Ishikawa (cell line): ENCODE data around the gene TMPRSS13.
A peak's percentile ranks its signal among the peaks of the same experiment; 100 is the strongest.

Experiments used
- CEBPB ChIP-seq: IDR thresholded peaks from 2 replicates; pipeline ENCODE4 v1.6.1; 2012
- CREB1 ChIP-seq: IDR thresholded peaks from 2 replicates; pipeline ENCODE4 v1.6.1; 2012; ENCODE audit warnings: low read depth
- EGR1 ChIP-seq: IDR thresholded peaks from 2 replicates; pipeline ENCODE4 v1.6.1; 2012
- EP300 ChIP-seq: IDR thresholded peaks from 2 replicates; pipeline ENCODE4 v1.6.1; 2012; ENCODE audit warnings: borderline replicate concordance
- FOXM1 ChIP-seq: IDR thresholded peaks from 2 replicates; pipeline ENCODE4 v1.6.1; 2012; ENCODE audit warnings: low read depth, borderline replicate concordance
- MAX ChIP-seq: IDR thresholded peaks from 2 replicates; pipeline ENCODE4 v1.6.1; 2012
- NFIC ChIP-seq: IDR thresholded peaks from 2 replicates; pipeline ENCODE4 v1.6.1; 2012
- RAD21 ChIP-seq: IDR thresholded peaks from 2 replicates; pipeline ENCODE4 v1.6.1; 2012; ENCODE audit warnings: low read depth
- REST ChIP-seq: IDR thresholded peaks from 2 replicates; pipeline ENCODE4 v1.6.1; 2012; ENCODE audit warnings: low read depth, mild to moderate bottlenecking
- TAF1 ChIP-seq: IDR thresholded peaks from 2 replicates; pipeline ENCODE4 v1.6.1; 2012; ENCODE audit warnings: low read depth, mild to moderate bottlenecking
- TCF12 ChIP-seq: IDR thresholded peaks from 2 replicates; pipeline ENCODE4 v1.6.1; 2012; ENCODE audit warnings: low read depth
- TEAD4 ChIP-seq: IDR thresholded peaks from 2 replicates; pipeline ENCODE4 v1.6.1; 2012
- USF1 ChIP-seq: IDR thresholded peaks from 2 replicates; pipeline ENCODE4 v1.6.1; 2012
- YY1 ChIP-seq: IDR thresholded peaks from 2 replicates; pipeline ENCODE4 v1.6.1; 2012; ENCODE audit warnings: low read depth
- ZBTB7A ChIP-seq: IDR thresholded peaks from 2 replicates; pipeline ENCODE4 v1.6.1; 2012; ENCODE audit warnings: low read depth

Gene TMPRSS13

GRCh38 chr11:117908959-117909610 lies 20.1 kb downstream of the TMPRSS13 start:
- no peak for TF ChIP-seq FOXM1
- no peak for TF ChIP-seq TAF1
- no peak for TF ChIP-seq TCF12

GRCh38 chr11:117908109-117908895 lies 20.9 kb downstream of the TMPRSS13 start:
- TF ChIP-seq TEAD4 (no peak), NFIC (no peak), EGR1 (no peak), RAD21 (no peak), ZBTB7A (no peak), TAF1 (no peak), MAX (no peak), FOXM1 (no peak), USF1 (no peak), TCF12 (no peak), REST (no peak)

- TF ChIP-seq YY1: peak; percentile 33; the same call in 1 of the 2 replicates
- TF ChIP-seq TEAD4: no peak
- TF ChIP-seq RAD21: no peak
- TF ChIP-seq ZBTB7A: no peak
- peak; percentile 90 for TF ChIP-seq MAX
- no peak for TF ChIP-seq NFIC
- no peak for TF ChIP-seq EP300
- no peak for TF ChIP-seq FOXM1
- TF ChIP-seq USF1: no peak
- TF ChIP-seq EGR1: peak; percentile 68
- TF ChIP-seq CREB1: 0 out of 2 replicates have a peak, but pooled peaks have one; percentile 36
- TF ChIP-seq TCF12: no peak
- no peak for TF ChIP-seq TAF1
- no peak for TF ChIP-seq CEBPB
- TF ChIP-seq REST: no peak
These were observed 21.7 kb downstream of the TMPRSS13 start for GRCh38 chr11:117907276-117908108.

GRCh38 chr11:117906710-117907109 lies 22.5 kb downstream of the TMPRSS13 start:
- TF ChIP-seq YY1: no peak
- no peak for TF ChIP-seq TEAD4
- TF ChIP-seq EGR1: no peak
- no peak for TF ChIP-seq FOXM1
- no peak for TF ChIP-seq REST
- TF ChIP-seq RAD21: no peak
- no peak for TF ChIP-seq NFIC
- no peak for TF ChIP-seq USF1
- TF ChIP-seq MAX: no peak
- no peak for TF ChIP-seq CEBPB
- TF ChIP-seq TCF12: no peak
- TF ChIP-seq TAF1: no peak
- TF ChIP-seq EP300: no peak
